NCI-H526 treated with DMSO at 0.1 percent for 48 hours (cell line): ENCODE data around the gene NANOS2.
A peak's percentile ranks its signal among the peaks of the same experiment; 100 is the strongest.
"Not testable (repeated sequence)": the region's sequence is repeated elsewhere in the genome, so short reads cannot be mapped to it uniquely, and the experiment has no call there.

Experiments
- DNase-seq: peaks from one replicate; lab custom pipeline; 2025; lab: John Stamatoyannopoulos, UW

The NANOS2 gene

DNA sequence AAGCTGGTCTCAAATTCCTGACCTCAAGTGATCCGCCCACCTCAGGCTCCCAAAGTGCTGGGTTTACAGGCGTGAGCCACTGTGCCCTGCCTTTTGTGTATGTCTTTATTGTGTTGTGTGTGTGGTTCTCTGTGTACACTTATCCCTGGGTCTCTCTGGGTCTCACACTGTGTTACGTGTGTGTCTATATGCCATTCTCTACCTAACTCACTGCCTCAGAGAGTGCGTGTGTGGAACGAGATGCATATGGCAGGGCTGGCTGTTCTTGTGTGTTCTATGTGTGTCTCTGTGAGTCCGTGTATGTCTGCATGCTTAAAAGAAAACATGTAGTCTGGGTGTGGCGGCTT lies 40.0 kb downstream of the NANOS2 start:
- no peak for DNase-seq

DNA sequence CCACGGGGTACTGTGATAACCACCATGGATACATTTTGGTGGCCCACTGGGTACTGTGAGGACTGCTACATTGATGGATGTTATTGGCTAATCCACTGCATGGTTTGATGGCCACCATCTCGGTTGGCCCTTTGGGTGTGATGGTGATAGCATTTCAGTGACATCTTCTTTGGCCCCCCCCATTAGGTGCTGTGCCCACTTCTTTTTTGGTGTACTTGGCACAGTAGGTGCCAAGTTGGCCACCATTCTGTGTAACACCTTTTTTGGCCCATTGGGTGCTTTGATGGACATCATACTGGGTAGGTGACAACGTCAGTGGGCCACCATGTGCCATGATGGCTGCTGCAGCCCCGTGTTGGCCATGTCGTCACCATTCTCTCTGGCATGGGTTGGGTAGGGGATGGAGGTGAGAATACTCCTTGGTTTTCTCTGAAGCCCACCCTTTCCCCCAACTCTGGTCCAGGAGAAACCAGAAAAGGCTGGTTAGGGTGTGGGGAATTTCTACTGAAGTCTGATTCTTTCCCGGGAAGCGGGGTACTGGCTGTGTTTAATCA lies 41.3 kb downstream of the NANOS2 start:
- DNase-seq = no peak

DNA sequence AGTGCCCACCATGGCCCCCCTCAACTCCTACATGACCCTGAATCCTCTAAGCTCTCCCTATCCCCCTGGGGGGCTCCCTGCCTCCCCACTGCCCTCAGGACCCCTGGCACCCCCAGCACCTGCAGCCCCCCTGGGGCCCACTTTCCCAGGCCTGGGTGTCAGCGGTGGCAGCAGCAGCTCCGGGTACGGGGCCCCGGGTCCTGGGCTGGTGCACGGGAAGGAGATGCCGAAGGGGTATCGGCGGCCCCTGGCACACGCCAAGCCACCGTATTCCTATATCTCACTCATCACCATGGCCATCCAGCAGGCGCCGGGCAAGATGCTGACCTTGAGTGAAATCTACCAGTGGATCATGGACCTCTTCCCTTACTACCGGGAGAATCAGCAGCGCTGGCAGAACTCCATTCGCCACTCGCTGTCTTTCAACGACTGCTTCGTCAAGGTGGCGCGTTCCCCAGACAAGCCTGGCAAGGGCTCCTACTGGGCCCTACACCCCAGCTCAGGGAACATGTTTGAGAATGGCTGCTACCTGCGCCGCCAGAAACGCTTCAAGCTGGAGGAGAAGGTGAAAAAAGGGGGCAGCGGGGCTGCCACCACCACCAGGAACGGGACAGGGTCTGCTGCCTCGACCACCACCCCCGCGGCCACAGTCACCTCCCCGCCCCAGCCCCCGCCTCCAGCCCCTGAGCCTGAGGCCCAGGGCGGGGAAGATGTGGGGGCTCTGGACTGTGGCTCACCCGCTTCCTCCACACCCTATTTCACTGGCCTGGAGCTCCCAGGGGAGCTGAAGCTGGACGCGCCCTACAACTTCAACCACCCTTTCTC lies 42.3 kb downstream of the NANOS2 start:
- no peak for DNase-seq

DNA sequence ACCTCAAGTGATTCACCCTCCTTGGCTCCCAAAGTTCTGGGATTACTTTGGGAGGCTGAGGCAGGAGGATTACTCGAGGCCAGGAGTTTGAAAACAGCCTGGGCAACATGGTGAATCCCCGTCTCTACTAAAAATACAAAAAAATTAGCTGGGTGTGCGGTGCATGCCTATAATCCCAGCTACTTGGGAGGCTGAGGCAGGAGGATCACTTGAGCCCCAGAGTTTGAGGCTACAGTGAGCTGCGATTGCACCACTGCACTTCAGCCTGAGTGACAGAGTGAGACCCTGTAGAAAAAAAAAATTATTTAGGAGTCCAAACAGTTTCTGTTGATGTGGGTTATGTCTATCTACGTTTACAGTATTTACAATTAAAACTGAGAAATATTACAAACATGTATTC lies 43.8 kb downstream of the NANOS2 start:
- no peak for DNase-seq

DNA sequence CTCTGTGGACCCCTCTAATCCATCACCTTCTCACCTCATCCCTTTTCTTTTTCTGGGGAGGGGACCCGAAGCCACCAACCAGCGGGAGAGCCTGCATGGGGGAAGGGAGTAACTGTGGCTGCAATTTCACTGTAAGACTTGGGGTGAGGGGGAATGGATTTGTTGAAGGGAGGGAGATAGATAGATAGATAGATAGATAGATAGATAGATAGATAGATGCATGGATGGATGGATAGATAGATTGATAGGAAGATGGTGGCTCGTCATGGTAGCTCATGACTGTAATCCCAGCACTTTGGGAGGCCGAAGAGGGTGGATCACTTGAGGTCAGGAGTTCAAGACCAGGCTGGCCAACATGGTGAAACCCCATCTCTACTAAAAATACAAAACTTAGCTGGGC lies 47.3 kb downstream of the NANOS2 start:
- not testable (repeated sequence) for DNase-seq

DNA sequence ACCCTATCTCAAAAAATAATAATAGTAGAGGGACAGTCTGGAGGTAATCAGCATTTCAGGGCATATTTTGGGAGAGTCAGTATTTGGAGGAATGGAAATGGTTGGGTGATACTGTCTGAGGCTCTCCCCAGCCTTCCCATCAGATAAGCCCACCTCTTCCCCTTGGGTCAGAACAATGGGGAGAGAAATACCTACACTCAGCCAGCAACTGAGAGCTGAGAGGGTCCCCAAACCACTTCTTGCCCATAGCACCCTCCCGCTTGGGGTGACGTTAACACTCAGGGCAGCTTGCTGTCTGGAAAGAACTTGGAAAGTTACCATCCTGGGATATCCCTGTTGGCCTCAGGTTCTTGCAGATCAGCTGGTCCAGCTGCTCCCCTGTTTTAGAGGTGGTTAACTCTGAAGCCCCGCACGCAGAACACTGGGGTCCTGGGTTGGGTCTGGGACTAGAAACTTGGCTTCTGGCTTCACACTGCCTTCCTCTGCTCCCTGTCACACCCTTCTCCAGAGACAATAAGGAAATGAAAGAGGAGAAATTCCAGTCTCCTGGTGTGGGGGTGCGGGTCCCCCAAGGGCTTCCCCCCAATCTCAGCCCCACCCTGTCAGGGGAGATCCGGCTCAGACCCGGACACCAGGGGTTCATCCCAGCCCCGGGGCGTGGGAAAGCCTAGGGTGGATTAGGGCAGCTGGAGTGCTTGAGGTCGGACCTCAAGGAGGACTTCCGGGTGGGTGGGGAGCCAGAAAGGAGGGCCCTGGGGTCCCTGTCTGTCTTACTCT lies 48.0 kb downstream of the NANOS2 start:
- no peak for DNase-seq

DNA sequence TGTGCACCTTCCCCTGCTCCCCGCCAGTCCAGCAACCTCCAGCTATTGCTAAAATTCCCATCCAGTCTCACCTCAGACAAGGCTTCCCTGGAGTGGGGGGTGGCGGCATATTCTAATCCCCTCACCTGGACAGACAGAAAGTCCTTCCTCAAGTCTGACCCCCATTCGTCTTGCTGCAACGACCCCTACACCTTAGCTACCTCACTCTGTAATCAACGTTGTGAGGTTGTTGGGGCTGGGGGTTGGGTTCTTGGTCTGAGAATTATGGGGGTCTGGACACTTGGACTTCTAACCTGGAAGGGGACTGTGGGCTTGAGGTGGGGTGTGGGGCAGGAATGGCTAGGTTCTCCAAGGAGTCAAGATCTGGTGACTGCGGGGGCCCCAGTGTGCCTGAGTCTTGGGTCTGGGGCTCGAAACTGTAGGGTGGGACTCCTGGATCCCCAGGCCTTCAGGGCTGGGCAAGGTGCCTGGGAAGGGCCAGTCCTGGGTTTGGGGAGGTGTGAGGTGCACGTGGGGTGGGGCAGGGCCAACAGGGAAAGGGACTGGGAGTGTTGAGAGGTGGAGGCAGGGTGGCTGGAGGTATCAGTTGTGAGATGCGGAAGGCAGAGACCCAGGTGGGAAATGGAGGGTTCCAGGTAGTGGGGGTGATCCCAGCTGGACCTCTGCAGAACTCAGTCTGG lies 49.2 kb downstream of the NANOS2 start:
- DNase-seq = no peak

DNA sequence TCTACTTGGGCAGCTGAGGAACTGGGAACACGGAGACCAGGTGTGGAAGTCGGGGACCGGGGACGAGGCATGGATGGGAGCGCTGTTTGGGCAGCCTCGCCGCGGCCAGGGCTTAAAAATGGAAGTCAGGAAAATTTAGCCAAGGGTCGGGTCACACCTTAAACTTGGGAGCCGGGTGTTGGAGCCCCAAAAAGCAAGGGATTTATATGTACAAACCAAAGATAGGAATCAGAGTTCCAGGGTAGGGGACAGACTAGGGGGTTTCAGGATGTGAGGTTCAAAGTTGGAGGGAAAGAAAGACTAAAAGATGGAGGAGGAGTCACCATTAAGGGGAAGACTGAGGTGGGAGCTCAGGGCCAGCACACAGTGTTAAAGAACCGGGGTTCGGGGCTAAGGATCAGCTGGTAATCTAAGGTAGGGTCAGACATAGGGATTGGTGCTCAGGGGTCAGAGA lies 49.9 kb downstream of the NANOS2 start:
- DNase-seq = no peak

DNA sequence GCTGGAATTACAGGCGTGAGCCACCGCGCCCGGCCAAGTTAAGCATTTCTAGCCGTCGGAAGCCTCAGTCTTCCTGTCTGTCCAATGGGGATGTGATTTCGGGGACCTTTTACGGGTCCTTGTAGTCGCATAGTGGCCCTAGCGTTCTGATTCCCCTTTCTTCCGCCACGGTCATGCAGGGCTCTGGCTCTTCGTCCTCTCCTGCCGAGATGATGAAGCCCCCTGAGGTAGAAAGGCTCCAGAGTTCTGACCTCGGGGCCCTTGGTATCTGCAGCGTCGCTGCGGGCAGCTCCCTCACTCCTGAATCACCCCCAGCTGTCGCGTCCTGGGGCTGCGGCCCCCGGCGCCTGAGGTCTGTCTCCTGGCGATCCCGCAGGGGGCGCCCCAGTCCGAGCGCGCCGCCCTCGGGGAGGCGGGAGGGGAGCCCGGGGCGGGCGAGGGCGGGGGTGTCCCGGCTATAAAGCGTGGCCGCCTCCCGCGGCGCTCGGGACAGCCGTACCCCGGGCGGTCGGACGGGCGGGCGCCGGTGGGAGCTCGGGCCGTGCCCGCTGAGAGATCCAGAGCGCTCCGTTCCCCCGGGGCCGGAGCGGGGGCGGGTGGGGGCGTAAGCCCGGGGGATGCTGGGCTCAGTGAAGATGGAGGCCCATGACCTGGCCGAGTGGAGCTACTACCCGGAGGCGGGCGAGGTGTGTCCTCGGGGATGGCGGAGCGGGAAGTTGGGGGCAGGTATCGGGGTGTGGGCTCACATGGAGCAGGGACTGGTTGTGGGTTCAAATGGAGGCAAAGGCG lies 50.5 kb downstream of the NANOS2 start, which contains the start of gene FOXA3:
FOXA3 (plus strand) TSS at position 487 of the 789 bp plus-strand sequence; CDS start at position 618, 131 bp downstream.
- peak; percentile 18 for DNase-seq

DNA sequence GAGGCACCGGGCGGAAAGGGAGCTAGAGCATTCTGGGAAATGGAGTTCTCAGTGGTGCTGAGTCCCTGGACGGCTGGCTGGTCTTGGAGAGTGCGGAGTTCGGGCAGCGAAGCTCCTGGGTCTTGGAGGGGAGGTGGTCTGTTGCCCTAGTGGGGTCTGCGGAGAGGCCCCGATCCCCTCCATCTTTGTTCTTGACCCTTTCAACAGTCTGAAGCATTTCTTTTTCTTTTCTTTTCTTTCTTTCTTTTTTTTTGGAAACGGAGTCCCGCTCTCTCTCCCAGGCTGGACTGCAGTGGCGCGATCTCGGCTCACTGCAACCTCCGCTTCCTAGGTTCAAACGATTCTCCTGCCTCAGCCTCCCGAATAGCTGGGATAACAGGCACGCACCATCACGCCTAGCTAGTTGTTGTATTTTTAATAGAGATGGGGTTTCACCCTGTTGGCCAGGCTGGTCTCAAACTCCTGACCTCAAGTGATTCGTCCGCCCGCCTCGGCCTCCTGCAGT lies 51.2 kb downstream of the NANOS2 start:
- DNase-seq = no peak
